HepG2 (cell line): ENCODE measurements around the gene RPS27L. TPM values are rescaled to one million over a fixed set of nuclear protein-coding genes. Genes with fewer than 3 reads are reported as not detected.

Experiments
- EED ChIP-seq: sonication (generic); formaldehyde crosslinking; IDR thresholded peaks from 2 replicates; pipeline ENCODE4 v1.5.0; 2020; ENCODE audit warnings: mild to moderate bottlenecking, missing genetic modification reagents
- NCOR1 ChIP-seq: fragments of 200-600 bp; sonication (generic); IDR thresholded peaks from 2 replicates; pipeline ENCODE4 v1.7.0; 2017; ENCODE audit warnings: antibody characterized with exemption, low read length, borderline replicate concordance
- NR2C2 ChIP-seq: sonication (generic); formaldehyde crosslinking; IDR thresholded peaks from 2 replicates; pipeline ENCODE4 v1.4.0; 2020; ENCODE audit warnings: missing genetic modification reagents, mild to moderate bottlenecking, moderate library complexity, borderline replicate concordance
- SNAI1 ChIP-seq: sonication (generic); formaldehyde crosslinking; IDR thresholded peaks from 2 replicates; pipeline ENCODE4 v1.5.0; 2020; ENCODE audit warnings: mild to moderate bottlenecking, missing genetic modification reagents, borderline replicate concordance
- SRSF4 ChIP-seq: fragments of 200-400 bp; formaldehyde crosslinking; IDR thresholded peaks from one replicate; pipeline ENCODE4 v1.6.1; 2018; ENCODE audit warnings: mild to moderate bottlenecking, low read depth, low read length, moderate library complexity; ENCODE audit not compliant: poor library complexity, severe bottlenecking
- TBL1XR1 ChIP-seq: fragments of 150-350 bp; IDR thresholded peaks from 2 replicates; pipeline ENCODE4 v1.6.1; 2014; ENCODE audit warnings: borderline replicate concordance, low read length; ENCODE audit not compliant: partially characterized antibody
- TOE1 ChIP-seq: sonication (generic); formaldehyde crosslinking; IDR thresholded peaks from 2 replicates; pipeline ENCODE4 v1.4.0; 2020; ENCODE audit warnings: mild to moderate bottlenecking, missing genetic modification reagents
- ZFP36L1 ChIP-seq: sonication (generic); formaldehyde crosslinking; IDR thresholded peaks from 2 replicates; pipeline ENCODE4 v1.8.0; 2022; ENCODE audit warnings: mild to moderate bottlenecking, missing genetic modification reagents, moderate library complexity
- ZNF333 ChIP-seq: sonication (generic); formaldehyde crosslinking; IDR thresholded peaks from 2 replicates; pipeline ENCODE4 v1.4.0; 2020; ENCODE audit warnings: mild to moderate bottlenecking, missing genetic modification reagents, borderline replicate concordance
- ZNF33A ChIP-seq: sonication (generic); formaldehyde crosslinking; IDR thresholded peaks from 2 replicates; pipeline ENCODE4 v1.5.1; 2020; ENCODE audit warnings: missing genetic modification reagents, mild to moderate bottlenecking, moderate library complexity, borderline replicate concordance
- ZNF446 ChIP-seq: sonication (generic); formaldehyde crosslinking; IDR thresholded peaks from 2 replicates; pipeline ENCODE4 v1.5.0; 2020; ENCODE audit warnings: mild to moderate bottlenecking, missing genetic modification reagents
- ZNF484 ChIP-seq: sonication (generic); formaldehyde crosslinking; IDR thresholded peaks from 2 replicates; pipeline ENCODE4 v1.5.1; 2020; ENCODE audit warnings: mild to moderate bottlenecking, low read depth, missing genetic modification reagents, borderline replicate concordance
- ZNF572 ChIP-seq: sonication (generic); formaldehyde crosslinking; IDR thresholded peaks from 2 replicates; pipeline ENCODE4 v1.5.1; 2020; ENCODE audit warnings: mild to moderate bottlenecking, missing genetic modification reagents
- ZNF598 ChIP-seq: sonication (generic); formaldehyde crosslinking; IDR thresholded peaks from 2 replicates; pipeline ENCODE4 v1.5.1; 2020; ENCODE audit warnings: mild to moderate bottlenecking, missing genetic modification reagents, borderline replicate concordance
- ZNF768 ChIP-seq: sonication (generic); formaldehyde crosslinking; IDR thresholded peaks from 2 replicates; pipeline ENCODE4 v1.4.0; 2020; ENCODE audit warnings: missing genetic modification reagents
- polyA plus RNA-seq, 8 experiments: library from polyadenylated mRNA; depleted of rRNA in 3 of 8; stranded (reverse) in 7 of 8; unstranded in 1 of 8; fragments of >200 nt; fragmentation: Illumina TruSeq in 4 of 8; extraction: Trizol in 4 of 8; gene quantifications; 2 replicates each; pipeline versions ENCODE4 v1.2.1 to v1.2.3, GENCODE V29; 2011 to 2016; ENCODE audit warnings: low read depth in 4 of 8, missing spikeins in 1 of 8, mixed read lengths in 1 of 8; ENCODE audit not compliant: insufficient read depth in 1 of 8
- total RNA-seq, 5 experiments: library from RNA; depleted of rRNA; stranded (reverse); fragments of >200 nt; fragmentation: Illumina TruSeq; extraction: Trizol; gene quantifications; 2 replicates each; pipeline ENCODE4 v1.2.3, GENCODE V29; 2016; ENCODE audit warnings: low read depth in 1 of 5
- TF ChIP-seq, protein P1 (sequence below): sonication (generic); formaldehyde crosslinking; IDR thresholded peaks from 2 replicates; pipeline ENCODE4 v1.4.0; 2020; ENCODE audit warnings: missing genetic modification reagents, borderline replicate concordance
- TF ChIP-seq, protein P2 (sequence below): sonication (generic); formaldehyde crosslinking; IDR thresholded peaks from 2 replicates; pipeline ENCODE4 v1.8.0; 2022; ENCODE audit warnings: mild to moderate bottlenecking, missing genetic modification reagents, moderate library complexity
- TF ChIP-seq, protein P3 (sequence below): sonication (generic); formaldehyde crosslinking; IDR thresholded peaks from 2 replicates; pipeline ENCODE4 v1.9.0; 2022; ENCODE audit warnings: low read depth, missing genetic modification reagents

Gene RPS27L
- total and polyA plus RNA-seq, 2 of the 13 experiments (the other 11 are each of a cell fraction or from before 2014, with no cell fraction given) = 231 to 433 TPM

DNA sequence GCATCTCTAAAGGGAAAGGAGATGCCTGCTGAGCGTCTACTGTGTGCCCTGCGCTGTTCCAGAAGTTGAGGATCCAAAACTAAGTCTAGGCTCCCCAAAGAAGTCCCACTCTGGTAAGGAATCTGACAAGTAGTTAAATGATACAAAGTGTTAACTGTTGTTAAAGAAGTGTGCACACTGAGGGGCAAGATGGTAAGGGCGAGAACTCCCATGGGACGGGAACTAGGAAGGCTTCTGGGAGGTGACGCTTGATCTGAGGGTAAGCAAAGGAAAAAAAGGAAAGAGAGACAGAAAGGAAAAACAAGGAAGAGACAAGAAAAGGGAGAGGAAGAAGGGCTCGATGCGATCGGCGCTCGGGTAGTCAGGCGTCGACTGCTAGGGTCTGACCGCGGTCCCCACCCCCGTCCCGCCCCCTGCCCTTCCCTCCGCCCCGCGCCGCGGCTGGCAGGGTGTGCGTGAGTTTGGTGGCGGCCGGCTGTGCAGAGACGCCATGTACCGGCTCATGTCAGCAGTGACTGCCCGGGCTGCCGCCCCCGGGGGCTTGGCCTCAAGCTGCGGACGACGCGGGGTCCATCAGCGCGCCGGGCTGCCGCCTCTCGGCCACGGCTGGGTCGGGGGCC, 35.8 kb downstream of the RPS27L start, which contains the start of gene LACTB (continued):
- TF ChIP-seq, protein P1, sequence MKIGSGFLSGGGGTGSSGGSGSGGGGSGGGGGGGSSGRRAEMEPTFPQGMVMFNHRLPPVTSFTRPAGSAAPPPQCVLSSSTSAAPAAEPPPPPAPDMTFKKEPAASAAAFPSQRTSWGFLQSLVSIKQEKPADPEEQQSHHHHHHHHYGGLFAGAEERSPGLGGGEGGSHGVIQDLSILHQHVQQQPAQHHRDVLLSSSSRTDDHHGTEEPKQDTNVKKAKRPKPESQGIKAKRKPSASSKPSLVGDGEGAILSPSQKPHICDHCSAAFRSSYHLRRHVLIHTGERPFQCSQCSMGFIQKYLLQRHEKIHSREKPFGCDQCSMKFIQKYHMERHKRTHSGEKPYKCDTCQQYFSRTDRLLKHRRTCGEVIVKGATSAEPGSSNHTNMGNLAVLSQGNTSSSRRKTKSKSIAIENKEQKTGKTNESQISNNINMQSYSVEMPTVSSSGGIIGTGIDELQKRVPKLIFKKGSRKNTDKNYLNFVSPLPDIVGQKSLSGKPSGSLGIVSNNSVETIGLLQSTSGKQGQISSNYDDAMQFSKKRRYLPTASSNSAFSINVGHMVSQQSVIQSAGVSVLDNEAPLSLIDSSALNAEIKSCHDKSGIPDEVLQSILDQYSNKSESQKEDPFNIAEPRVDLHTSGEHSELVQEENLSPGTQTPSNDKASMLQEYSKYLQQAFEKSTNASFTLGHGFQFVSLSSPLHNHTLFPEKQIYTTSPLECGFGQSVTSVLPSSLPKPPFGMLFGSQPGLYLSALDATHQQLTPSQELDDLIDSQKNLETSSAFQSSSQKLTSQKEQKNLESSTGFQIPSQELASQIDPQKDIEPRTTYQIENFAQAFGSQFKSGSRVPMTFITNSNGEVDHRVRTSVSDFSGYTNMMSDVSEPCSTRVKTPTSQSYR (CRISPR knock-in tag) = no peak
- TF ChIP-seq, protein P2, sequence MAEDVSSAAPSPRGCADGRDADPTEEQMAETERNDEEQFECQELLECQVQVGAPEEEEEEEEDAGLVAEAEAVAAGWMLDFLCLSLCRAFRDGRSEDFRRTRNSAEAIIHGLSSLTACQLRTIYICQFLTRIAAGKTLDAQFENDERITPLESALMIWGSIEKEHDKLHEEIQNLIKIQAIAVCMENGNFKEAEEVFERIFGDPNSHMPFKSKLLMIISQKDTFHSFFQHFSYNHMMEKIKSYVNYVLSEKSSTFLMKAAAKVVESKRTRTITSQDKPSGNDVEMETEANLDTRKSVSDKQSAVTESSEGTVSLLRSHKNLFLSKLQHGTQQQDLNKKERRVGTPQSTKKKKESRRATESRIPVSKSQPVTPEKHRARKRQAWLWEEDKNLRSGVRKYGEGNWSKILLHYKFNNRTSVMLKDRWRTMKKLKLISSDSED = no peak
- no peak for TF ChIP-seq ZNF598 (CRISPR knock-in tag)
- no peak for TF ChIP-seq SRSF4
- TF ChIP-seq ZNF768 = no peak
- TF ChIP-seq NCOR1 = no peak
- no peak for TF ChIP-seq ZNF446 (CRISPR knock-in tag)
- TF ChIP-seq ZNF572 = no peak
- TF ChIP-seq ZNF484 (CRISPR knock-in tag) = no peak
- TF ChIP-seq ZNF333 = no peak
- no peak for TF ChIP-seq ZFP36L1 (CRISPR knock-in tag)
- TF ChIP-seq, protein P3, sequence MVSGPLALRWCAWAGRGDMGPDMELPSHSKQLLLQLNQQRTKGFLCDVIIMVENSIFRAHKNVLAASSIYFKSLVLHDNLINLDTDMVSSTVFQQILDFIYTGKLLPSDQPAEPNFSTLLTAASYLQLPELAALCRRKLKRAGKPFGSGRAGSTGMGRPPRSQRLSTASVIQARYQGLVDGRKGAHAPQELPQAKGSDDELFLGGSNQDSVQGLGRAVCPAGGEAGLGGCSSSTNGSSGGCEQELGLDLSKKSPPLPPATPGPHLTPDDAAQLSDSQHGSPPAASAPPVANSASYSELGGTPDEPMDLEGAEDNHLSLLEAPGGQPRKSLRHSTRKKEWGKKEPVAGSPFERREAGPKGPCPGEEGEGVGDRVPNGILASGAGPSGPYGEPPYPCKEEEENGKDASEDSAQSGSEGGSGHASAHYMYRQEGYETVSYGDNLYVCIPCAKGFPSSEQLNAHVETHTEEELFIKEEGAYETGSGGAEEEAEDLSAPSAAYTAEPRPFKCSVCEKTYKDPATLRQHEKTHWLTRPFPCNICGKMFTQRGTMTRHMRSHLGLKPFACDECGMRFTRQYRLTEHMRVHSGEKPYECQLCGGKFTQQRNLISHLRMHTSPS (CRISPR knock-in tag) = no peak
- TF ChIP-seq ZNF33A = no peak
- TF ChIP-seq TOE1 (CRISPR knock-in tag) = no peak
- TF ChIP-seq NR2C2 = peak; percentile 55; the same call in 1 of the 2 replicates
- TF ChIP-seq SNAI1 (CRISPR knock-in tag) = no peak
- TF ChIP-seq TBL1XR1 = no peak
- no peak for TF ChIP-seq EED (CRISPR knock-in tag)
